Body of pancreas (tissue), 4 donors: ENCODE results near the gene TMEM151B. TPM values are rescaled to one million over a fixed set of nuclear protein-coding genes. Genes with fewer than 3 reads are reported as not detected.
A peak's percentile ranks its signal among the peaks of the same experiment; 100 is the strongest.

Experiments used
- ATAC-seq: fragments of 150-250 bp; one replicate; pipeline ENCODE4 v1.9.1; 2016
- DNase-seq, 4 donors: peaks; one replicate each; pipeline ENCODE4 v3.0.0-alpha.2; 2019
- H3K27ac ChIP-seq, 4 donors: fragments of 200-600 bp; sonication (generic); 1 replicate in 3 of 4; 2 replicates in 1 of 4; pipeline versions ENCODE4 v1.5.1 to v1.6.1; 2016 to 2019; ENCODE audit warnings: mild to moderate bottlenecking in 1 of 4, mixed read lengths in 1 of 4, moderate library complexity in 1 of 4
- H3K27me3 ChIP-seq, 2 donors: fragments of 200-600 bp; sonication (generic); one replicate each; pipeline ENCODE4 v1.6.0; 2016; ENCODE audit warnings: mild to moderate bottlenecking in 1 of 2
- H3K36me3 ChIP-seq, 2 donors: fragments of 200-600 bp; sonication (generic); replicated peaks in 1 of 2; 2 replicates each; pipeline ENCODE4 v1.5.1; 2016; ENCODE audit warnings: low read depth in 2 of 2; ENCODE audit not compliant: insufficient read depth in 1 of 2
- H3K4me1 ChIP-seq: fragments of 200-600 bp; sonication (generic); one replicate; pipeline ENCODE4 v1.6.0; 2016
- H3K4me3 ChIP-seq, 2 donors: fragments of 200-600 bp; sonication (generic); 1 replicate in 1 of 2; 2 replicates in 1 of 2; pipeline ENCODE4 v1.5.1; 2016 to 2019
- H3K9me3 ChIP-seq, 3 donors: fragments of 200-600 bp; sonication (generic); 1 replicate in 2 of 3; 2 replicates in 1 of 3; pipeline ENCODE4 v1.5.1; 2016
- CTCF ChIP-seq, 7 experiments: fragments of 450-650 bp in 4 of 7; fragments of 200-600 bp in 3 of 7; sonication (generic) in 3 of 7; IDR thresholded peaks; one replicate each; pipeline ENCODE4 v1.5.1; 2016 to 2019; ENCODE audit warnings: antibody characterized with exemption in 7 of 7
- POLR2A ChIP-seq, 3 donors: fragments of 450-650 bp; IDR thresholded peaks; one replicate each; pipeline ENCODE4 v1.6.1; 2016; ENCODE audit warnings: antibody characterized with exemption in 3 of 3, mild to moderate bottlenecking in 2 of 3
- WGBS, 2 donors: methylation state at CpG; one replicate each; pipeline ENCODE4 v1.1.5; 2017; 5-methylcytosine and 5-hydroxymethylcytosine counted together
- intact Hi-C: fragments of 100-400 bp; cut with DNase I; formaldehyde crosslinking; loops from one replicate; pipeline ENCODE4 v1.15.1; 2023
- total RNA-seq, 2 donors: library from RNA; depleted of rRNA; stranded (reverse); fragments of >200 nt; gene quantifications; one replicate each; pipeline ENCODE4 v1.1.0, GENCODE V29; 2016

Gene TMEM151B
- total RNA-seq, 2 donors from 2014 or later = under 0.01 to 0.66 TPM

GRCh38 chr6:44264154-44265006, 5.9 kb upstream of the TMEM151B start:
- Histone ChIP-seq H3K27ac (peak overlapping the region; percentile 42 to 90 (median 85)), H3K4me3 (peak overlapping the region; percentile 28 to 79), H3K36me3 (no peaks in the 10 kb centered on the region), H3K9me3 (no peaks in the 10 kb centered on the region), H3K27me3 (no peaks in the 10 kb centered on the region), H3K4me1 (peaks cover 34% of the 10 kb centered on the region)
- no peak for TF ChIP-seq CTCF (IDR thresholded peaks at IDR 0.05)
- TF ChIP-seq POLR2A (IDR thresholded peaks at IDR 0.05) = no peak
- intact Hi-C loops = no loop called here
- ATAC-seq (peak; percentile 7), DNase-seq (peak in 1 of 4 donors; percentile 53)
- 6 to 16% methylated on average over 7 to 13 of the region's 13 CpGs for WGBS, 2 donors

GRCh38 chr6:44265007-44265721, 5.1 kb upstream of the TMEM151B start, which contains the start of gene NFKBIE:
TSS of gene NFKBIE (minus strand) at chr6:44265551. CDS start at chr6:44265346, 205 bp downstream.
- Histone ChIP-seq H3K4me1 (peaks cover 34% of the 10 kb centered on the region), H3K36me3 (no peaks in the 10 kb centered on the region), H3K4me3 (peak within 1 kb of the TSS; percentile 28 to 79), H3K27me3 (peaks cover 0 to 4% of the 10 kb centered on the region in 2 donors), H3K27ac (peak within 1 kb of the TSS; percentile 42 to 90 (median 85)), H3K9me3 (no peaks in the 10 kb centered on the region)
- DNase-seq (peak; percentile 95 to 99 (median 97)), ATAC-seq (peak; percentile 86)
- TF ChIP-seq POLR2A (IDR thresholded peaks at IDR 0.05) (peak; percentile 74 to 87 (median 86)), CTCF (IDR thresholded peaks at IDR 0.05) (peak in 4 of 7 experiments; percentile 4 to 34 (median 30))
- intact Hi-C loops = no loop called here
- WGBS, 2 donors = 0% methylated on average over 26 to 71 of the region's 72 CpGs

GRCh38 chr6:44265722-44266233, 4.5 kb upstream of the TMEM151B start:
- Histone ChIP-seq H3K4me1 (peaks cover 34% of the 10 kb centered on the region), H3K9me3 (no peaks in the 10 kb centered on the region), H3K4me3 (no peak overlapping the region), H3K27ac (peak overlapping the region in 3 of 4 donors; percentile 83 to 90 (median 87)), H3K27me3 (peaks cover 0 to 4% of the 10 kb centered on the region in 2 donors), H3K36me3 (no peaks in the 10 kb centered on the region)
- ATAC-seq = no peak
- DNase-seq = no peak
- TF ChIP-seq CTCF (IDR thresholded peaks at IDR 0.05) (no peak), POLR2A (IDR thresholded peaks at IDR 0.05) (no peak)
- WGBS, 2 donors = 61 to 62% methylated on average over 17 of the region's 17 CpGs
- intact Hi-C loops = no loop called here

GRCh38 chr6:44266347-44266746, 3.9 kb upstream of the TMEM151B start:
- intact Hi-C loops = no loop called here
- H3K27ac ChIP-seq = no peak overlapping the region
- no peaks in the 10 kb centered on the region for H3K9me3 ChIP-seq
- DNase-seq = no peak
- peaks cover 34% of the 10 kb centered on the region for H3K4me1 ChIP-seq
- peaks cover 0 to 4% of the 10 kb centered on the region in 2 donors for H3K27me3 ChIP-seq
- H3K36me3 ChIP-seq = no peaks in the 10 kb centered on the region
- no peak for ATAC-seq
- H3K4me3 ChIP-seq = no peak overlapping the region
- 51 to 61% methylated on average over 3 of the region's 3 CpGs for WGBS, 2 donors
- TF ChIP-seq CTCF (IDR thresholded peaks at IDR 0.05) (no peak), POLR2A (IDR thresholded peaks at IDR 0.05) (no peak)
